Smooth muscle cell of bladder (primary cell): Measurements from ENCODE around the gene HTR2A. TPM values are rescaled to one million over a fixed set of nuclear protein-coding genes. Genes with fewer than 3 reads are reported as not detected.

Experiments used
- total RNA-seq: library from RNA; depleted of rRNA; stranded (reverse); fragments of >200 nt; gene quantifications from 2 replicates; pipeline ENCODE4 v1.2.3, GENCODE V29; 2014

The HTR2A gene
- total RNA-seq, result 0.43 and 3.1 TPM in 2 replicates

GRCh38 chr13:46896341-46897137 lies at the start of gene HTR2A:
Gene HTR2A (minus strand): TSS chr13:46897053. CDS start chr13:46895906, 1,147 bp downstream.

GRCh38 chr13:46796515-46797474 lies 100.1 kb downstream of the HTR2A start, which contains the start of gene ESD:
Gene ESD (minus strand): TSS chr13:46797161. CDS start chr13:46791413, 5,748 bp downstream.

Other genes with a start within 250 kb of the HTR2A start
- gene ESD, start 99.9 kb downstream of the HTR2A start, total RNA-seq, result 84.9 and 87.2 TPM in 2 replicates